HL-60/S4 treated with retinoic acid at 250 ng/mL for 4 days and 3 days (cell line): ENCODE results near the gene MDN1.
"Not testable (repeated sequence)": the region's sequence is repeated elsewhere in the genome, so short reads cannot be mapped to it uniquely, and the experiment has no call there.

ENCODE experiments used
- in situ Hi-C: fragments of 300-500 bp; cut with MboI; formaldehyde crosslinking; loops from 2 replicates; pipeline ENCODE4 v1.7.0; 2022; ENCODE audit warnings: low sequenced_read_pairs

The MDN1 gene

DNA sequence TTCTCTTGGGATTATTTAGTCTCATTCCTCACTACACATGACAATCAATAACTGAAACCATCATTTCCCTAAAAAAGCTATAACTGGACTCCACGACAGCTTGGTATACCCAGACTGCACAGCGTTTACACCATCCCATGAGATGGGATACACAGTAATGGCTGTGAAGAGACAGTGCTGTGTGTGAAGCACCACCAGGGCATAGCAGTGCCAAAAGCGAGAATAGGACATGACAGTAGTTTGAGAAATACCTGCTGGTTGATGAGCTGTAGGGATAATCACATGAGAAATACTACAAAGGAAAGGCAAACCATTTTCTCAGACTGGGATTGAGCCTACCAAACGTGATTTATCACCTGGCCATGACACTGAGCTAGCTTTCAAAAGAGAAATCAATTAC, 158.6 kb downstream of the MDN1 start:
- in situ Hi-C loops = no loop called here

DNA sequence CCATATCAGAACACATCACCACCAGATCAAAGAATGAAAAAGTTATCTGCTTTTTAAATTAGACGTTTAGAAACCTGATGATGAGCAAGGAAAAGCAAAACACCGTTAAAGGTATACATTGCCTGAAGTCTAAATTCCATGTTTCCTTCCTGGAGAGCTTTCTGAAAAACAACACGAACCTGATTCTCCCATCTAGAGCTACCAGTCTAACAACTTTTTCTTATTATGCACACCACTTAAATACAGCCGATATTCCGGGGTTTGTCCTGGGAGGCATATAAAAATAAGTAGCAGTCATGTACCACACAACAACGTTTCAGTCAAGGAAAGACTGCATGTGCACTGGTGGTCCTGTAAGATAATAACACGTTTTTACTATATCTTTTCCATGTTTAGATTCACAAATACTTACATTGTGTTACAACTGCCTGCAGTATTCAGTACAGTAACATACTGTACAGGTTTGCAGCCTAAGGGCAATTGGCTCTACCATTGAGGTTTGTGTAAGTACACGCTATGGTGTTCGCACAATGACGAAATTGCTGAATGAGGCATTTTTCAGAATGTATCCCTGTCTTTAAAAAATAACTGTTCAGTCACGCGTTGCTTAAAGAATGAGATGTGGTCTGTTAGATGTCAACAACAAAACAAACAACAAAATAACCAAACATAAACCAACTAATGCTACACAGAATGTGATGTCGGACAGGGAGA, 162.0 kb downstream of the MDN1 start:
- in situ Hi-C loops = no loop called here

DNA sequence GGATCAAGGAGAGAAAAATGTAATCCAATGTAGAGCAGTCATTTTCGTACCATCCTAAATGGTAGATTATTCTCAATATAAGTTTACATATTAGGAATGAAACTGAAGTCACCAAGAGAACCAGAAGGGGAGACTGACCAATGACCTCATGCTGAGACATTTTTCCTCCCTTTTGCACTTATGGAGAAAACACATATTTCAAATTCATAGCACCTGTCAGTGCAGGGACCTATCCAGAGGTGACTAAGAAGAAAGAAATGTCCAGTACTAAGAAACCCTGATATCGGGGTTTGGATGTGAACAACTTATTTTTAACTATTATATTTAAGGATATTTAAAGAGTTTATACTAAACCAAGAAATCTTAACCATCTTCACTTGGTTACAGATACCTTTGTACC, 164.5 kb downstream of the MDN1 start:
- in situ Hi-C loops = no loop called here

DNA sequence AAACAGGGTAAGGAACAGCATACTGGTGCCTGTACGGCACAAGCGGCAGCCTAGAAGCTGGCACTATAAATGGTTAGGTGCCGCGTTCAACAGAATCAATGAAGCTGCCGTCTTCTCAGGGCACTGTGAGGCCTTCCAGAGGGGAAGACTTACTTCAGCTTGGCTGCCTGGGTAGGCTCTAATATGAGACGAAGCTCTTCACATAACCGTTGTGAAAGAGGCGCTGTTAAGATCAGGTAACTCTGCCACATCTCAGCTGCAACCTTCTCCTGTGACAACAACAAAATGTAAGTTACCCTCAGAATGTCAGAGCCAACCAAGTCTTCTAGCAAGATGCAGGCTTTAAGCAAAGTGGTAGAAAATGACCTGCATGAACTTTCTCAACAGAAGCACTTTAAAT, 169.0 kb downstream of the MDN1 start:
- in situ Hi-C loops = no loop called here

DNA sequence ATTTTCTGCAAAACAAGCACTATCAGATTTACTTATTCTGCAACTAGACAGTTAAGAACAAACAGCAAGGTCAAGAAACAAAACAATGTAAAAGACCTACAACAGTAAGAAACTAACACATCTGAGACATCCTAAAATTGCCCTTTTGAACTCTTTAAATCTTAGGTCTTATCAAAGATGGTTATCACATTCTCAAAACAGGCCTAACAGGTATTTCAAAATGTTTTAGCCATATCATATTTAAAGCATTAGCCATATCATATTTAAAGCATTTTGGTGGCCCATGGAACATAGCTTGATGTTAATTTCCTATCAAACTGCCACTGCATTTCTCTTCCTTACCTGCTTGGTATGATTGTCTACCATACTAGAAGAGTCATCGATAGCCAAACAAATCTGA, 169.9 kb downstream of the MDN1 start:
- in situ Hi-C loops = no loop called here

DNA sequence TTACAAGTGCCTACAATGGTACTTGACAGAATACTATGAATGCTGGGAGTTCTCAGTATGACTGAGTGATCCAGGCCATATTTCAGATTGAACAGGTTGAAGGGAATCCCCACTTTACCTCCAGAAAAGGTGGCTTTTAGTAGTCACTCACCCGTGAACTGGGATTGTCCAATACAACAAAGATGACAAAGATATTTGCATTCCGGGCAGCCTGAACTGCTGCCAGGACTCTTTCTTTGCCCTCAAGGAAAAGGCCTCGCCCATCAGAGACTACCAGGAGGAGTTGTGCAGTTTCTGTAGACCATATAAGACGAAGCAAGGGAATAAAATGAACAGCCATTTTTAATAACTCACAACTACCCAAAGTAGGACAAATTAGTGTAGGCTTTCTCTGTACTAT, 174.7 kb downstream of the MDN1 start:
- in situ Hi-C loops = no loop called here

DNA sequence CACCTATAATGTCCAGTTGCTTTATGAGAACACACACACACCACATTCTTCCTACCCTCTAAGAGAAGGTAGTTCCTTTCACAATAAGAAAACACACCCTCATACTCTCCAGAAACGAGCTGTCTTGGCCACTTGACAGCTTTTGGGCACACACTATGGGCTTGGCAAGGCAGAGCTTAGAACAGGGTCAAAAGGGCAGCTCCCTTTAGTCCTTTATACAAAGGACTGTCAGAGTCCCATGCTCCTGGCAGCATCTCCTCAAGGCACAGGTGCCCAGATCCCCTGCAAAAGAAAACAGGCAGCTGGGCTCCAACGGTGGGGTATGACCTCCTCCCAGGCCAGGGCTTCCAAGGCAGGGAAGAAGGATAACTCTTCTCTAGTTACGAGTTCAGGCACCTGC, 176.2 kb downstream of the MDN1 start:
- in situ Hi-C loops = no loop called here

DNA sequence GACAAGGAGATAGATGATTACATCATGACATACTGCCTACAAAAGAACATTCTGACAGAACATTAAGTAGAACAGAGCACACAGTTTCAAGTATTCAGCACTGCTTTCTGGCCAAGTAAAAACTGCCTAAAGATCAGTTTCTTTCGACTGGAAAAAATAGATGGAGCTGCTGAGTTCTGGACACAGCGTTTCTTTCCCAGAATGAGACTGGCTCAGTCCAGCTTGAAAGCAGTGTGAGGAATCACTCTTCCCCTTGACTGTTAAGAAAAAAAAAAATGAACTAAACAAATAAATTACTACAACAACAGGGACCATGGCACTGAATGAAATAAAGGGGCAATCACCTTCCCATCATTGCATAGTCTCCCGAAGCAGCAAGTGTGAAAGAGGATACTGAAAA, 176.6 kb downstream of the MDN1 start:
- in situ Hi-C loops = no loop called here

DNA sequence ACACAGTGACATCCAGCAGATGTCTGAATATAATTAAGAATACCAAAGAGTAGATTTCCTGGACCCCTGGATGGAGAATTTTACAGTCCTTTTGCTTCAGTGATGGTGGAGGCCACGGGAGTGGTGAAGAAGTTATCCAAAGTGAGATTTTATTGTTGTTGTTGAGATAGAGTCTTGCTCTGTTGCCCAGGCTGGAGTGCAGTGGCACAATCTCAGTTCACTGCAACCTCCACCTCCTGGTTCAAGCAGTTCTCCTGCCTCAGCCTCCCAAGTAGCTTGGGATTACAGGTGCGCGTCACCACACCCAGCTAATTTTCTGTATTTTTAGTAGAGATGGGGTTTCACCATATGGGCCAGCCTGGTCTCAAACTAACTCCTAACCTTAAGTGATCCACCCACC, 178.0 kb downstream of the MDN1 start:
- in situ Hi-C loops = not testable (repeated sequence)

DNA sequence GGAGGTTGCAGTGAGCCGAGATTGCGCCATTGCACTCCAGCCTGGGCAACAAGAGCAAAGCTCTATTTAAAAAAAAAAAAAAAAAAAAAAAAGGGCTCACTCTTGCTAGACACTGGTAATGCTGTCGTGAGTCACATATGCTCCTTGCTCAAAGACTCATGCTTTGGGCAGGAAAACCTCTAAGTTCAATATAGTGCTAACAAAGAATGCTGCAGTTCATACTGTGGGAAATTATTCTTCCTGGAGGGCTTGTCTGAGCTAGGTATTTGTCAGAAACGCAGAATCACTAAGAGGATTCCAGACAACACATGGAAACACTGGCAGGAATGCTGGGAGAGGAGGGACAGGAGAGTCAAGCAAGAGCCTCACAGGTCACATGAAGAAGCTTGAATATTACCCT, 178.8 kb downstream of the MDN1 start:
- in situ Hi-C loops = no loop called here

DNA sequence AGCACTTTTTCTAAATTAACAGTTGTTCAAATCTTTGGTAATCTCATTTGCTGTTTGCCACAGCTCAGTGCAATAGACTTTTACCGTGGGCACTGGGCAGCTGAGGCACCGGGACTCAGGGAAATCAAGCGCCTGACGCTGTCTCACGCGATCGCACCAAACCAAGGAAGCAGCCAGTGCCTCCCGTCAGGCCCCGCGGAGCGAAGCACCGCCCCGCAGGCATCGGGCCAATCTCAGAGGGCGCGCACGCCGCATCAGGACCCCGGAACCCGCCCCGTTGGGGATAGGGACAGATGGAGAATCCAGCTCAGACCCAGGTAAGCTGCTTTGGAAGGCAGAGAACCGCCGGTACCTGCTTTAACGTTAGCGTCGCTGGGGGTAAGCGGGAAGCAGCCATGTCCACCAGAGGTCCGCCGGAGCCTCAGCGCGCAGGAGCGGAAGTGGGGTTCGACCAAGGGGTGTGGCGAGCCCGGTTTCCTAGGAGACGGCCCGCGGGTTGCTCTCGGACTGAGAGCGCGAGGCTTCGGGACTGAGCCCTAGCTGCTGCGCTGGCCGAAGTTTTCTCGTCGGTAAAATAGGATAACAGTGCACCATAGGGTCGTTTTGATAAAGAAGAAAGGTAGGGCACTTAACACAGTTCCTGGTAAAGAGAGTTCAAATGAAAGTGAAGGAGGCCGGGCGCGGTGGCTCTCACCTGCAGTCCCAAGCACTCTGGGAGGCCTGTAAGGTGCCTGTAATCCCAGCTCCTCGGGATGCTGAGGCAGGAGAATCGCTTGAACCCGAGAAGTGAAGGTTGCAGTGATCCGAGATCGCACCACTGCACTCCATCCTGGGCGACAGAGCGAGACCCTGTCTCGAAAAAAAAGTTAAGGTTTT, 181.0 kb downstream of the MDN1 start, which contains the start of gene LYRM2:
Gene LYRM2 (minus strand): TSS at position 428 of the 876 bp plus-strand sequence. CDS start 31 bp downstream, at position 397.
- in situ Hi-C loops = no loop called here

DNA sequence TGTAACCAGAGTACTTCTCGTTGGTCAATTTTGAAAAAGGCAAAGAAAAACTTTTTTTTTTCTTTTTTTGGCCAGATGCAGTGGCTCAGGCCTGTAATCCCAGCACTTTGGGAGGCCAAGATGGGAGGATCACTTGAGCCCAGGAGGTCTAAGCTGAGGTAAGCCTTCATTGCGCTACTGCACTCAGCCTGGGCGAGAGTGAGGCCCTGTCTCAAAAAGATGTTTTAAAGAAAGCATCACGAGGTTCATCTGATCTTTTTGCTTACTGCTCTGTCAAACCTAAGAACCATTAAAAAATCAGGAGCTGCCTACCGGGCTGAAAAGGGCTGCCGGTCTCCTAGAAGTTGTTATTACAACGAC, 181.7 kb downstream of the MDN1 start:
- in situ Hi-C loops = no loop called here

DNA sequence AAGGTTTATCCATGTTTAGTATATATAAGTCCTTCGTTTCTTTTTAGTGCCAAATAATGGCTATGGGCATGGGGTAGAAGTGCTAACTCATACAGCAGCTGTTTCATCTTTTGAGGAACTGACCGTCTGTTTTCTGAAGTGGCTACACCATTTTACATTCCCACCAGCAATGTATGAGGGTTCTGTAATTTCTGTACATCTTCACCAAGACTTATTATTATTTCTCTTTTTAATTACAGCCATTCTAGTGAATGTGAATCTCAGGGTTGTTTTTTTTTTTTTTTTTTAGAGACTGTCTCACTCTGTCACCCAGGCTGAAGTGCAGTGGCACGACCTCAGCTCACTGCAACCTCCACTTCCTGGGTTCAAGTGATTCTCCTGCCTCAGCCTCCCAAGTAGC, 183.2 kb downstream of the MDN1 start:
- in situ Hi-C loops = not testable (repeated sequence)

DNA sequence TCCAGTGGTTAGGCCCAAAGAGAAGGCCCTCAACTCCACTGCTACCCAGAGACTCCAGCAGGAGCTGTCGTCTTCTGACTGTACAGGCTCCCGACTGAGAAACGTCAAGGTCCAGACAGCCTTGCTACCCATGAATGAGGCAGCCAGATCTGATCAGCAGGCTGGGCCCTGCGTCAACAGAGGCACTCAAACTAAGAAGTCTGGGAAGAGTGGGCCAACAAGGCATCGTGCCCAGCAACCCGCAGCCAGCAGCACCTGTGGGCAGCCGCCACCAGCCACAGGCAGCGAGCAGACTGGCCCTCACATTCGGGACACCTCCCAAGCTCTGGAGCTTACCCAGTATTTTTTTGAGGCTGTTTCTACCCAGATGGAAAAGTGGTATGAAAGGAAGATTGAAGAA, 189.1 kb downstream of the MDN1 start:
- in situ Hi-C loops = no loop called here

DNA sequence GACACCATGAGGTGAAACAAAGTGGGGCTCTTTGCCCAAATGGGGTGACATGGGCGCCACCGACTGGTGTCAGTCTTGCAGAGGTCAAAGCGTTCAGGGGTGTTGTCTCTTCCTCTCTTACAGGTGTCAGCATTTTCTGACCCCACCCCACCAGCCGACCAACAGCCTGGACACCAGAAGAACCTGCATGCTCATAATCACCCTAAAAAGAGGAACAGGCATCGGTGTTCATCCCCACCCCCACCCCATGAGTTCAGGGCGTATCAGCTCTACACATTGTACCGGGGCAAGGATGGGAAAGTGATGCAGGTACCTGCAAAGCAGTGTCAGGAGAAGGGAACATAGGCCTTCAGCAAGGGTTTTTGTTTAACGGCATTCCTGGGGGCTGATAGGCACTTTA, 195.8 kb downstream of the MDN1 start:
- in situ Hi-C loops = loop anchor here (25.0 kb wide), 2 partner anchors 186 to 636 kb away; partner anchors contain the start of gene ANKRD6

DNA sequence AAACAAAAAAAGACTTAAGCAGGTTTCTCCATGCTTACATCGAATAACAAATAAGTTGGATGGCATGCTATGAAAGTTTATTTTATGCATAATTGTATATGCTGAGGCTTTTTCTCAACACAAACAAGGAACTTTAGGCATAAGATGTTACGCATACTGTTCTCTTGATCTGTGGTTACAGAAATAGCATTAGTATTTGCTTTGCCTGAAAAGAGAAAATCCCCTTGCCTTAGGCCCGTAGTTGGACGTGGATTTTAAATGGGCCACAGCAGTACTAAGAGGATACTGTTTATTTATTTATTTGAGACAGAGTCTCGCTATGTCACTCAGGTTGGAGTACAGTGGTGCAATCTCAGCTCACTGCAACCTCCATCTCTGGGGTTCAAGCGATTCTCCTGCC, 200.0 kb downstream of the MDN1 start:
- in situ Hi-C loops = loop anchor here (25.0 kb wide), 2 partner anchors 182 to 632 kb away; partner anchors contain the start of gene ANKRD6

DNA sequence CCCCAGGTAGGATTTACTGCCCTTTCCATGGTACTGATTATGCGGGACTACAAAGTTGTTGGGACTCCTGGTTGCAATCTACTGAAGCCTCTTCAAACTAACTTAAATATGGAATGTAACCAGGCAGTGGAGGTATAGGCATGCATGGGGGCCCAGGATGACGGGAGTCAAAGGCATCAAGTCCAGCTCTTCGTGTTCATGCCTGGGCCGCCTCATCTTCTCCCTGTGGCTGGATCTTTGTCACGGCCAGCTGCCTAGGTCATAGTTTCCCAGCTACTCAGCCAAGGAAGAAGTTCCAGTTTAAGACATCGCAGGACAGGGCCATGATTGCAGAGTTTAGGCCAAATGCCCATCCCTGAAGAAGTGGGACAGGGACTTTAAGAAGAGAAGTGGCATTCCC, 201.6 kb downstream of the MDN1 start:
- in situ Hi-C loops = loop anchor here (25.0 kb wide), 2 partner anchors 181 to 631 kb away; partner anchors contain the start of gene ANKRD6

DNA sequence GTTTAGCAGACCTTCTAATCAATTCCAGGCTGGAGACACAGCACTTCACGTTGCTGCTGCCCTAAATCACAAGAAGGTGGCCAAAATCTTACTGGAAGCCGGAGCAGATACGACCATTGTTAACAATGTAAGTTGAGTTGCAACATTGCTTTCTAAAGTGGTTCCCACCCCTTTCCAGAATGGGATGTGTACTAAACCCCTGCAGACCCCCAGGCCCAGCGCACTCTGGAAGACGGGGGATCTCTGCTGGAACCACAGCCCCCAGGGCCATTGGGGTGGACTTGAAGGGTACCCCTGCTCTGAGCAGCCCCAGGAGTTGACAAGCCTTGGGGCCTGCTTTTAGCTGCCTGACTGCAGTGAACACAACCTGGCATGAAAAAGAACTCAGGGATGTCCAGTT, 203.1 kb downstream of the MDN1 start:
- in situ Hi-C loops = loop anchor here (25.0 kb wide), 2 partner anchors 179 to 629 kb away; partner anchors contain the start of gene ANKRD6

DNA sequence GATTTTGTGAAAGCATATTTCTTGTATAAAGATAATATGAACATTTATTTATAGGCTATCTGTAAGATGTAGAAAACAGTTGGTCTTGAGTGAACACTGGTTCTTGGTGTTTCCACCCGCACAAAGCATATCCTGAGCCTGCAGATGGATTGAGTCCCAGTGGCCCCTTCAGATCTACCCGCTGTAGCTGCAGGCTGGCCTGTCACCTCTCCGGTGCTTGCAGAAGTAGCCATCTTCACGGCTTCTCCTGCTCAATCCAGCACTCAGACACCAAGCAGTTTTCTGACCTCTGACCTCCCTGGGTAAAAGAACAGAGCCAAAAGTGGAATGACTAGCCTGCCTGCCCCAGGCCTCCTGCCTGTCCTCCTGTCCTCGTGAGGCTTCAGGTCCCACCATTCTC, 203.7 kb downstream of the MDN1 start:
- in situ Hi-C loops = loop anchor here (25.0 kb wide), 2 partner anchors 179 to 629 kb away; partner anchors contain the start of gene ANKRD6

DNA sequence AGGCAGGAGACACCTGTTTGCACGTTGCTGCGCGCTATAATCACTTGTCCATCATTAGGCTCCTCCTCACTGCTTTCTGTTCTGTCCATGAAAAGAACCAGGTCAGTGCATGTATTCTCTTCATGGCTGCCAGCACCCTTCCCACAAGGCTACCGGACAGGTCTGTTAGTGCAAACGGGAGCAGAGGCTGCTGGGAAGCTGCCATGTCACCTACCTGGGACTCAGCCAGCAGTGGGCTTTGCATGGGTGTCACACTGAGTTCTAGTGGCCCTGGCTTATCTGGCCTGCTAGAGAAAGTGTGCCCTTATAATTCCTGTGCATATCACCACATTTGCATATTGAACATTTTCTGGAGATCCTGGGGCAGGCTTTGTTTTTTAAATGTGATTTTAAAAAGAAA, 205.8 kb downstream of the MDN1 start:
- in situ Hi-C loops = loop anchor here (25.0 kb wide), 2 partner anchors 176 to 626 kb away; partner anchors contain the start of gene ANKRD6

DNA sequence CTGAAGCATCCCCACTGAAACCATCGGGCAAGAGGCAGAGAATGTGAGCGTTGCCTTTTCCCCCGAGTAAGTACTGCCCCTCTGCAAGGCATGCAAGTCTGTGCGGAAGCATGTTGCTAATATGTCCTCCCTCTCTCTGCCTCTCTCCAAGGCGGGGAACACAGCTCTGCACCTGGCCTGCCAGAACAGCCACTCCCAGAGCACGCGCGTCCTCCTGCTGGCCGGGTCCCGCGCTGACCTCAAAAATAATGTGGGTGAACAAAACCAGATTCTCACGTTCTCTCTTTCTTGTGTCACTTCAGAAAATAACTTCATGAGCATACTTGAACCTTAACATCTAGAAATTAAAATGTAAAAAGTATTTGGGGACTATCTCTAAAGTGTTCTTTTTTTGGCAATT, 207.5 kb downstream of the MDN1 start:
- in situ Hi-C loops = loop anchor here (25.0 kb wide), 2 partner anchors 175 to 625 kb away; partner anchors contain the start of gene ANKRD6

DNA sequence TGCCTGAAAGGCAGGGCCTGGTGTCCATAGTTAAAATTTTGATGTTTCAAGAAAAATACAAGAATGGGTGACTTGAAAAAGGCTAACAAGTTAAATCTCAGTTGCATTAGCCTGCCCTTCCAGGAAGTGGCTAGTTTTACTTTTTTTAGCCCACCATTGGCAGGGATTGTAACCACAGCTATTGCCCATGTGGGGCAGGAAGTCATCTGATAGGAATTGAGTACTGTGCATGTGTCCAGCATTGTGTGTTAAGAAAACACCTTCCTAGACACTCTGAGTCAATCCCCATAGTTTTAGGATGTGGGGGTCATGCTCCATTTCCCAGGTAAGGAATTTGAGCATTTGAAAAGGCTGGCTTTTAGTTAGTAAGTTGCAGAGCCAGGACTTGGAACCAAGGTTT, 207.9 kb downstream of the MDN1 start:
- in situ Hi-C loops = loop anchor here (25.0 kb wide), 2 partner anchors 174 to 624 kb away; partner anchors contain the start of gene ANKRD6
